Measurements from ENCODE around the gene ENTPD7.
A peak's percentile ranks its signal among the peaks of the same experiment; 100 is the strongest.
"Not testable (repeated sequence)": the region's sequence is repeated elsewhere in the genome, so short reads cannot be mapped to it uniquely, and the experiment has no call there.

ENTPD7 gene, protein sequence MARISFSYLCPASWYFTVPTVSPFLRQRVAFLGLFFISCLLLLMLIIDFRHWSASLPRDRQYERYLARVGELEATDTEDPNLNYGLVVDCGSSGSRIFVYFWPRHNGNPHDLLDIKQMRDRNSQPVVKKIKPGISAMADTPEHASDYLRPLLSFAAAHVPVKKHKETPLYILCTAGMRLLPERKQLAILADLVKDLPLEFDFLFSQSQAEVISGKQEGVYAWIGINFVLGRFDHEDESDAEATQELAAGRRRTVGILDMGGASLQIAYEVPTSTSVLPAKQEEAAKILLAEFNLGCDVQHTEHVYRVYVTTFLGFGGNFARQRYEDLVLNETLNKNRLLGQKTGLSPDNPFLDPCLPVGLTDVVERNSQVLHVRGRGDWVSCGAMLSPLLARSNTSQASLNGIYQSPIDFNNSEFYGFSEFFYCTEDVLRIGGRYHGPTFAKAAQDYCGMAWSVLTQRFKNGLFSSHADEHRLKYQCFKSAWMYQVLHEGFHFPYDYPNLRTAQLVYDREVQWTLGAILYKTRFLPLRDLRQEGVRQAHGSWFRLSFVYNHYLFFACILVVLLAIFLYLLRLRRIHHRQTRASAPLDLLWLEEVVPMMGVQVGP

DNA sequence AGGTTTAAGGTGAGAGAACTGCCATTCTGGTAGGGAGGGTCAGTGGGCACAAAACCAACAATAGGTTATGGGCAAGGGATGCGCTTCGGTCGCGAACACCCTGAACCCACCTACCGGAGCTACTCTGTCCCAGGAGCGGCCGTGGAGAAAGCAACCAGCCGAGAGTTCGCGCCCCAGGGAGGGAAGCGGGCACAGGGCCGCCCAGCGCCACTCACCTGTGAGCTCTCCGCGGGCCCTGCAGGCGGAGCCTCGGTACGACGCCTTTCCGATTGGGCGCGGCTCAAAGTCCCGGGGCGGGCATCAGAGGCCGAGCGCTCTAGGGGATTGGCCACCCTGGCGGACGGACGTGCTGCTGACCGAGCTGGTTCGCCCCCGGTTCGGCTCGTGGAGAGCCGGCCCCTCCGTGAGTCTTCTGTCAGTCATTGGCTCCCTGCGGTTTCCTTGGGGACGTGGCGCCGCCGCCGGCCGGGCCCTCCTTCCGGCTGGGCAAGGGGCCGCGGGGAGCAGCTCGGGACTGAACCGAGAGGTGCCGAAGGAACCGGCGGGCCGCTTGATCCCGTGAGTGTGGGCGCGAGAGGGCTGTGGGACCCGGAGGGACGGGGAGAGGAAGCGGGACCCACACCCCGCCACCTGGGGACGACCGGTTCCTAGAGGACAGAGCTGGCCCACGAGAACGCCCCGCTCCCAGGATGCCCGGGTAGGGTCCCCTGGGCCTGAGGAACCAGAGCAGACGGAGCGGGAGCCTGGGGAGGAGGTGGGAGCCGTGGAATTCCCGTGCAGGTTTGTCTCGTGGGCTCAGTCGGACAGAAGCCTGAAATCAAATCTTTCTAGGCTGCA lies at the start of gene ENTPD7:
TSS of gene ENTPD7 (plus strand) at position 479 of the 837 bp plus-strand sequence. CDS start 448 bp downstream, outside the sequence.
- DNase-seq, result peak; percentile 97

- no peak for DNase-seq
These were observed 49.1 kb upstream of the ENTPD7 start for GRCh38 chr10:99610221-99610620.

DNA sequence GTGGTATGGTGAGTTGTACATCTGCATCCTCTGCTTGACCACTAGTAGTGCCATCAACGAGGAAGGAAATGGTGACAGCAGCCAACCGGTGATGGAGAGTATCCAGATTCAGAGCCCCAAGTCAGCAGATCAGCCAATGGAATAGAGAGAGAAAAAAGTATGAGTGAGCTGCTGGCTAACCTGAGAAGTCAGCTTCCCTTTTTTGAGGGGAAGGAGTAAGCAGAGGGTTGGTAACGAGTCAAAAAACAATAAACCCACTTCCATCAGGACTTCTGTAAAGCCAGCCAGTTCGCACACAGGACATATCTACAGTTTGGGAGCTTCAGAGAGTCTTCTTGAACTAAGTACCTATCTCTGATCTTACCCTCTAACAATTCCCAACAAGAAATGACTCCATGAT lies 48.0 kb upstream of the ENTPD7 start:
- no peak for DNase-seq

DNA sequence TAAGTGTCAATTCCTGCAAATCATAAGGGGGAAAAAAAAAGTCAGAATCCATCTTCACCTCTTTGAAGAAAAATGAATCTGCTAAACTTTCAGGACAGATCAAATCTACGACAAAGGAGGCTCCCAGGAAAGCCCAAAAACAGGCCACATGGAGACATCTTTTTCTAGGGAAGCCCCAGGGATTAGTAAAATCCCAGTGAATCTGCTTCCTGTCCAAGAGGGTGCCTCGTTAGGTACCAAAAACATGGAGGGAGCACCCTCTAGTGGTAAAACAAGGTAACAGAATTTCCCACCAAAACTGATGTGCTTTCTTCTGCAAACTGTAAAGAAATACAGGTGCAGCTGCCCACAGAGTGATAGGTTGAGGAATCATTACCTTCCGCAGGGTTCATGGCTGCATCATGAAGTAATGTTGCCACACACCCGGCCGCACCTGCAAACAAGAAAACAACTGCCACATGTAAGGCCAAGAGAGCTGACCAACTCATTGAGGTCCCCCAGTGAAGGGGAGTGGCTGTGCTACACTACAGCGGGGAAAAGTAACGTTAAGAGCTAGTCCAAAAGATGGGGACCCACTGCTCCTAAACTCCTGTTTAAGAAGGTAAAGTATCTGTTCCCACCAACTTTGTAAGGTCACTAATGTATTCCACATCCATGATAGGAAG lies 47.0 kb upstream of the ENTPD7 start:
- peak; percentile 14 for DNase-seq

- no peak for DNase-seq
These were observed 43.9 kb upstream of the ENTPD7 start for GRCh38 chr10:99615426-99615825.

- DNase-seq, result no peak
These were observed 41.6 kb upstream of the ENTPD7 start for GRCh38 chr10:99617696-99618095.

DNA sequence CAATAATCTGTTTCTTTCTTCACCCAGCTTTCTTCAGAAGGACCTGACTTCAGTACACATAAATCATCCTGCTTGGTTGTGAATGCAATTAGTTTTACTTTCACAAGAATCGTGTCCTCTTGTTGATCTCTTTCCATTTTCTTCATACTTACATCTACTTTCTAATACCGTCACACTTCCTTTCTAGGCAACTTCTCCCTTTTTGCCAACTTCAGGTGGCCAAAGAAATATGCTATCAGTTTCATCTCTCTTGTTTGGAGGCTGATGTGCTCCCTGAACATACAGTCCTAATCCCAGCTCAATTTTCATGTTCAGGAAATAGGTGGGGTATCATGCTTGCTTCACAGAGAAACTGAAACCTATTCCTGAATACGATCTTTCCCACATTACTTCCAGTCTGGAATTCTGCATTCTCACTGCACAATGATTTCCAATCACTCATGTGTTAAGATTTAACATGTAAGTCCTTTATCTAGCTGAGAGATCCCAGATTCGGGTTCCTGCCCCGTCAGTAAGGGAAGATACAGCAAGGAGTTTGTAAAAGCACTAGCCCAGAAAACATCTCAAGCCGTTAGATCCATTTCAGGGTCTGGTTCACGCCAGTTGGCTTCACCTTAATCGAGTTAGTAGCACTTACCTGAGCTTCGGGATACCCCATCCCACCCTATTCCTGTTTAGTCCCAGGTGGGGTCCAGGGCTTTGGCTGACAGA lies 40.1 kb upstream of the ENTPD7 start:
- peak; percentile 7 for DNase-seq

GRCh38 chr10:99619851-99620710 lies 39.2 kb upstream of the ENTPD7 start, which contains the start of gene SLC25A28:
Gene SLC25A28, minus strand, starts transcription at chr10:99620439. Its CDS starts 104 bp downstream, at chr10:99620335.
- DNase-seq, result peak; percentile 96

- peak; percentile 93 for DNase-seq
These were observed 38.4 kb upstream of the ENTPD7 start for GRCh38 chr10:99620711-99621453.

DNA sequence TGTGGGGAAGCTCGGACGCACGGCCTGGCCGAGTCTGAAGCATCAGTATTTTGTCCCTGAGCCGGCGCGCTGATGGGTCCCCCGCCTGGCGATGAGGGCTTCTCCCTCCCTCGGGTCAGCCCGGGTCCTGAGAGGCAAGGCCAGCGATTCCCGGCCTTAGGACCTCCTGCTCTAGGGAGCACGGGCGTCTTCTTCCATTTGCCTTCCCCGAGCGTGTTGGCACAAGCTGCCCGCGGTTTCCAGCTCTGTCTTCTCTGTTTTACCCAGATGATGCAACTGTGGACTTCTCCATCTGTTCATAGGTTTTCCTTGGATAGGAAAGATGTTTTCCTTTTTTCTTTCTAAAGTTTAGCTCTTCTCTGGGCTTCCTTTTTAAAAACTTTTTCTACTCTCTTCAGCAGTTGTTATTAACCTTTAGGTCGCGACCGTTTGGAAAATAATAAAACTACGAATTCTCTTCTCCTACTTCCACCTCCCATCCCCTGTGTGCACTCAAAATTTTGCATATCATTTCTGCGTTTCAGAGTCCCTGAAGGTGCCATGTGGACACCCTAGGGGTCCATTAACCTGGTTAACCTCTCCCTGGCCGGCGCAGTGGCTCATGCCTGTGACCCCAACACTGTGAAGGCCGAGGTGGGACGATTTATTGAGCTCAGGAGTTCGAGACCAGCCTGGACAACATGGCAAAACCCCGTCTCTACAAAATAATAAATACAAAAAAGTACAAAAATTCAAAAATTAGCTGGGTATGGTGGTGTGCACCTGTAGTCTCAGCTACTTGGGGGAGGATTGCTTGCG lies 37.7 kb upstream of the ENTPD7 start:
- DNase-seq, result no peak

GRCh38 chr10:99623919-99624318 lies 35.4 kb upstream of the ENTPD7 start:
- no peak for DNase-seq

DNA sequence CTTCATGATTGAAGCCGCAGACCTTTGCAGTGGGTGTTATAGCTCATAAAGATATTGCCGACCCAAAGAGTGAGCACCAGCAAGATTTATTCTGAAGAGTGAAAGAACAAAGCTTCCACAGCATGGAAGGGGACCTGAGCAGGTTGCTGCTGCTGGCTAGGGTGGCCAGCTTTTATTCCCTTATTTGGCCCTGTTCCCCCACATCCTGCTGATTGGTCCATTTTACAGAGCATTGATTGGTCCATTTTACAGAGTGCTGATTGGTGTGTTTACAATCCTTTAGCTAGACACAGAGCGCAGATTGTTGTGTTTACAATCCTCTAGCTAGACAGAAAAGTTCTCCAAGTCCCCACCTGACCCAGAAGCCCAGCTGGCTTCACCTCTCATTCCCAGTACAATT lies 34.2 kb upstream of the ENTPD7 start:
- not testable (repeated sequence) for DNase-seq

DNA sequence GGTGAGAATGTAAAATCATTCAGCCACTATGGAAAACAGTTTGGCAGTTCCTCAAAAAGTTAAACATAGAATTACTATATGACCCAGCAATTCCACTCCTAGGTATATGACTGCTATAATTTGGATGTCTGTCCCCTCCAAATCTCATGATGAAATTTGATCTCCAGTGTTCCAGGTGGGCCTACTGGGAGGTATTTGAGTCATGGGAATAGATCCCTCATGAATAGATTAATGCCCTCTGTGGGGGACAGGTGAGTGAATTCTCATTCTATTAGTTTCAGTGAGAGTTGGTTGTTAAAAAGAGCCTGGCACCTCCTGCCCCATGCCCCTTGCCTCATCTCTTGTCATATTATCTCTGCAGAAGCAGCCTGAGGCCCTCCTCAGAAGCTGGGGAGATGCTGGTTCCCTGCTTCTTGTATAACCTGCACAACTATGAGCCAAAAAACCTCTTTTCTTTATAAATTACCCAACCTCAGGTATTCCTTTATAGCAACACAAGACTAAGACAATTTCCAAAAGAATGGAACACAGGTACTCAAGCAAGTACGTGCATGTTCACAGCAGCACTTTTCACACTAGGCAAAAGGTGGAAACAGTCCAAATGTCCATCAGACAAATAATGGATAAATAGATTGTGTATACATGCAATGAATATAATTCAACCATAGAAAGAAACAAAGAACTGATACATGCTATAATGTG lies 30.2 kb upstream of the ENTPD7 start:
- DNase-seq, result no peak

DNA sequence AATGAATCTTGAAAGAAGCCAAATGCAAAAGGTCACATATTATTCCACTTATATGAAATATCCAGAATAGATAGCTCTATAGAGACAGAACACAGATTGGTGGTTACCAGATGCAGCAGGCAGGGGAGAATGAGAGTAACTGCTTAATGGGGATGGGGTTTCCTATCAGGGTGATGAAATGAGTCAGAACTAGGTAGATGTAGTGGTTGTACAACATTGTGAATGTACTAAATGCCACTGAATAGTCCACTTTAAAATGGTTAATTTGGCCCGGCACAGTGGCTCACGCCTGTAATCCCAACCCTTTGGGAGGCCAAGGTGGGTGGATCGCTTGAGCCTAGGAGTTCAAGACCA lies 29.7 kb upstream of the ENTPD7 start:
- no peak for DNase-seq

GRCh38 chr10:99630433-99630832 lies 28.9 kb upstream of the ENTPD7 start:
- no peak for DNase-seq

DNA sequence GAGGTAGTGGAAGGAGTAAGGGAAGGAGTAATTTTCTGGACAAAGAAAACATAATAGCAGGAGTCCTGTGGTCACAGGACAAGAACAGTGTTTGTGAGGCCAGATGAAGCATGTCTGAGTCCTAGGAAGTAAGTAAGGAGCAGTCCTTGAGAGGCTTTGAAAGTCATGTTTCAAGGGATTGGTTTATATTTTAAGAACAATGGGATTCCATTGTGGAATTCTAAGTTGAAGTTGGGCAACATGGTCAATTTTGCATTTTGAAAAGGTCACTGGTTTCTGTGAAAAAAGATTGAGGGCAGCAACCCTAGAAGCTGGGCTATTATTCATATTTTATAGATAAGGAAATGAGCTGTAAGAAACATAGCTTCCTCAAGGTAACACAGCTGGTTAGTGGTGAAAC lies 28.3 kb upstream of the ENTPD7 start:
- DNase-seq, result no peak

- no peak for DNase-seq
These were observed 27.8 kb upstream of the ENTPD7 start for GRCh38 chr10:99631496-99631895.

DNA sequence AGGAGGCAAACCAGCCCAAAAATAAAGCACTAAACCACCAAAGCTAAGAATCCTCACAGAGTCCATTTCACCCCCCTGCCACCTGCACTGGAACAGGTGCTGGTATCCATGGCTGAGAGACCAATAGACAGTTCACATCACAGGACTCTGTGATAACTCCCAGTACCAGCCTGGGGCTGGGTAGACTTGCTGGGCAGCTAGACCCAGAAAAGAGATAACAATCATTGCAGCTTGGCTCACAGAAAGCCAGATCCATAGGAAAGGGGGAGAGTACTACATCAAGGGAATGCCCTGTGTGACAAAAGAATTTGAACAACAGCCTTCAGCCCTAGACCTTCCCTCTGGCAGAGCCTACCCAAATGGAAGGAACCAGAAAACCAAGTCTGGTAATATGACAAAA lies 25.5 kb upstream of the ENTPD7 start:
- DNase-seq, result no peak

- no peak for DNase-seq
These were observed 11.6 kb upstream of the ENTPD7 start for GRCh38 chr10:99647601-99648151.
